Measurements from ENCODE around the gene ADPRM. TPM values are rescaled to one million over a fixed set of nuclear protein-coding genes. Genes with fewer than 3 reads are reported as not detected.

ADPRM gene
- total RNA-seq, 1 experiment from 2014 or later: 2.4 TPM

- Histone ChIP-seq H3K4me1 (ENCODE audit: control insufficient read depth, insufficient read depth, low read length) (no peaks in the 10 kb centered on the region), H3K27me3 (ENCODE audit: control insufficient read depth, insufficient read depth, low read length) (no peaks in the 10 kb centered on the region), H3K4me3 (ENCODE audit: low read depth in 2 of 2, low read length in 2 of 2) (no peak overlapping the region), H3K27ac (ENCODE audit: low read length) (no peak overlapping the region), H3K9me3 (ENCODE audit: control insufficient read depth, insufficient read depth, low read depth, low read length) (no peaks in the 10 kb centered on the region), H3K36me3 (ENCODE audit: control insufficient read depth, insufficient read depth, low read length) (no peaks in the 10 kb centered on the region)
- no peak for TF ChIP-seq REST (IDR thresholded peaks at IDR 0.05; ENCODE audit: insufficient read depth in 1 of 2, low read depth in 2 of 2, low read length in 1 of 2)
- TF ChIP-seq CTCF (IDR thresholded peaks at IDR 0.05): no peak
- TF ChIP-seq POLR2AphosphoS5 (IDR thresholded peaks at IDR 0.05; ENCODE audit: low read depth, low read length): no peak
- no peak for TF ChIP-seq SIN3A (IDR thresholded peaks at IDR 0.05; ENCODE audit: borderline replicate concordance, insufficient read depth, low read depth, low read length)
- TF ChIP-seq TCF7L2 (IDR thresholded peaks at IDR 0.05; ENCODE audit: low read depth, low read length): no peak
- no peak for DNase-seq (ENCODE audit: low read depth, low spot score)
- POLR2A ChIA-PET: no interaction called here
- CTCF ChIA-PET: no interaction called here
- BruUV-seq (replicated peaks): no TSS peak
- intact Hi-C loops (cut with micrococcal nuclease; ENCODE audit: unreplicated experiment) (no loop called here), in situ Hi-C loops (cut with HindIII; ENCODE audit: low pct_unique_long_range_greater_than_20kb, low sequenced_read_pairs) (no loop called here)
- ATAC-seq: no peak
Observed at GRCh38 chr17:10657879-10658278, 39.5 kb upstream of the ADPRM start.

GRCh38 chr17:10661437-10661836 is 36.0 kb upstream of the ADPRM start:
- ChIA-PET CTCF (no interaction called here), POLR2A (no interaction called here)
- TF ChIP-seq POLR2AphosphoS5 (IDR thresholded peaks at IDR 0.05; ENCODE audit: low read depth, low read length) (no peak), CTCF (IDR thresholded peaks at IDR 0.05) (no peak), SIN3A (IDR thresholded peaks at IDR 0.05; ENCODE audit: borderline replicate concordance, insufficient read depth, low read depth, low read length) (no peak), REST (IDR thresholded peaks at IDR 0.05; ENCODE audit: insufficient read depth in 1 of 2, low read depth in 2 of 2, low read length in 1 of 2) (no peak), TCF7L2 (IDR thresholded peaks at IDR 0.05; ENCODE audit: low read depth, low read length) (no peak)
- Histone ChIP-seq H3K4me1 (ENCODE audit: control insufficient read depth, insufficient read depth, low read length) (no peaks in the 10 kb centered on the region), H3K9me3 (ENCODE audit: control insufficient read depth, insufficient read depth, low read depth, low read length) (no peaks in the 10 kb centered on the region), H3K27me3 (ENCODE audit: control insufficient read depth, insufficient read depth, low read length) (no peaks in the 10 kb centered on the region), H3K36me3 (ENCODE audit: control insufficient read depth, insufficient read depth, low read length) (no peaks in the 10 kb centered on the region), H3K27ac (ENCODE audit: low read length) (no peak overlapping the region), H3K4me3 (ENCODE audit: low read depth in 2 of 2, low read length in 2 of 2) (no peak overlapping the region)
- intact Hi-C loops (cut with micrococcal nuclease; ENCODE audit: unreplicated experiment) (no loop called here), in situ Hi-C loops (cut with HindIII; ENCODE audit: low pct_unique_long_range_greater_than_20kb, low sequenced_read_pairs) (no loop called here)
- DNase-seq (ENCODE audit: low read depth, low spot score) (no peak), ATAC-seq (no peak)
- BruUV-seq (replicated peaks): no TSS peak

Measured in Panc1 (cell line).